HepG2 (cell line): ENCODE data around the gene CLASP2. TPM values are rescaled to one million over a fixed set of nuclear protein-coding genes. Genes with fewer than 3 reads are reported as not detected.

Source experiments
- ATAC-seq: fragments of 200-7000 bp; cut with Tn5 transposase; 3 replicates; pipeline ENCODE4 v1.9.1; 2020; ENCODE audit warnings: mild to moderate bottlenecking, moderate library complexity
- BruUV-seq: library from RNA; stranded (reverse); fragments of 400-500 nt; replicated peaks from 2 replicates; lab custom pipeline; 2021; lab: Mats Ljungman, UMichigan
- CTCF ChIA-PET: fragments of 300-600 bp; formaldehyde crosslinking; extraction: SDS; loops from one replicate; lab custom pipeline; 2021; ENCODE audit warnings: low total read pairs, inconsistent platforms, low intra/inter-chr PET ratio; lab: Yijun Ruan, JAX
- POLR2A ChIA-PET: fragments of 350-600 bp; sonication (Branson Sonifier 250); formaldehyde crosslinking; loops from one replicate; lab custom pipeline; 2020; ENCODE audit warnings: antibody characterized with exemption, inconsistent platforms; lab: Yijun Ruan, JAX
- DNase-seq: peaks from one replicate; pipeline ENCODE4 v3.0.0-alpha.2; 2015; ENCODE audit warnings: low spot score
- FAIRE-seq: peaks from 3 replicates; lab custom pipeline; 2011; peaks lifted over from hg19 to GRCh38; lab: Jason Lieb, UNC
- H2AFZ ChIP-seq: one replicate; pipeline ENCODE4 v1.6.1; 2011; ENCODE audit warnings: low read length, inconsistent platforms
- H3K27ac ChIP-seq: fragments of 300-600 bp; 3 replicates; pipeline ENCODE4 v1.8.0; 2011; ENCODE audit warnings: mixed run types, mild to moderate bottlenecking, mixed read lengths, low read length, inconsistent platforms; ENCODE audit not compliant: insufficient read depth; ENCODE audit errors: extremely low read length
- H3K27me3 ChIP-seq, 2 experiments: fragments of 200-600 bp in 1 of 2; 2 replicates in 1 of 2; 3 replicates in 1 of 2; pipeline versions ENCODE4 v1.6.0 to v1.8.0; 2011; ENCODE audit warnings: low read length in 2 of 2, mild to moderate bottlenecking in 2 of 2, moderate library complexity in 2 of 2, inconsistent platforms in 1 of 2; ENCODE audit not compliant: insufficient read depth in 2 of 2, control insufficient read depth in 1 of 2
- H3K36me3 ChIP-seq, 2 experiments: fragments of 200-600 bp in 1 of 2; replicated peaks in 1 of 2; 2 replicates in 1 of 2; 3 replicates in 1 of 2; pipeline versions ENCODE4 v1.5.1 to v1.8.0; 2011; ENCODE audit warnings: low read length in 2 of 2, inconsistent platforms in 1 of 2; ENCODE audit not compliant: insufficient read depth in 2 of 2, control insufficient read depth in 1 of 2
- H3K4me1 ChIP-seq: 2 replicates; pipeline ENCODE4 v1.5.1; 2012; ENCODE audit warnings: low read length, inconsistent platforms; ENCODE audit not compliant: insufficient read depth
- H3K4me2 ChIP-seq: 2 replicates; pipeline ENCODE4 v1.6.0; 2011; ENCODE audit warnings: low read depth, low read length, inconsistent platforms
- H3K4me3 ChIP-seq, 3 experiments: fragments of 200-600 bp in 1 of 3; sonication (generic), shearing (Covaris generic) in 1 of 3; replicated peaks in 1 of 3; 2 replicates each; pipeline ENCODE4 v1.5.1; 2011 to 2016; ENCODE audit warnings: low read length in 3 of 3, inconsistent platforms in 2 of 3, low read depth in 2 of 3, mild to moderate bottlenecking in 2 of 3, control low read depth in 1 of 3, mixed read lengths in 1 of 3; ENCODE audit not compliant: insufficient read depth in 1 of 3
- H3K79me2 ChIP-seq: one replicate; pipeline ENCODE4 v1.6.1; 2011; ENCODE audit warnings: low read length, inconsistent platforms; ENCODE audit not compliant: insufficient read depth
- H3K9ac ChIP-seq: 2 replicates; pipeline ENCODE4 v1.6.0; 2011; ENCODE audit warnings: mild to moderate bottlenecking, low read depth, low read length, inconsistent platforms; ENCODE audit not compliant: insufficient read depth
- H3K9me3 ChIP-seq: 2 replicates; pipeline ENCODE4 v1.5.1; 2012; ENCODE audit warnings: mild to moderate bottlenecking, low read length
- H4K20me1 ChIP-seq: 2 replicates; pipeline ENCODE4 v1.6.0; 2011; ENCODE audit warnings: inconsistent platforms, mild to moderate bottlenecking, low read length, moderate library complexity; ENCODE audit not compliant: insufficient read depth
- ATF7 ChIP-seq, 2 experiments: fragments of 450-650 bp in 1 of 2; sonication (generic) in 1 of 2; formaldehyde crosslinking in 1 of 2; IDR thresholded peaks; 2 replicates each; pipeline versions ENCODE4 v1.4.0 to v1.6.1; 2016 to 2020; ENCODE audit warnings: antibody characterized with exemption in 1 of 2, mild to moderate bottlenecking in 1 of 2, missing genetic modification reagents in 1 of 2
- FOXK1 ChIP-seq: sonication (generic); formaldehyde crosslinking; IDR thresholded peaks from 2 replicates; pipeline ENCODE4 v1.4.0; 2020; ENCODE audit warnings: low read depth, missing genetic modification reagents, borderline replicate concordance
- GMEB2 ChIP-seq: IDR thresholded peaks from 2 replicates; pipeline ENCODE4 v1.6.1; 2016; ENCODE audit warnings: missing biosample characterization, missing genetic modification reagents, low read depth
- JUN ChIP-seq: sonication (generic); formaldehyde crosslinking; IDR thresholded peaks from 2 replicates; pipeline ENCODE4 v1.4.0; 2020; ENCODE audit warnings: mild to moderate bottlenecking, missing genetic modification reagents
- PHF5A ChIP-seq: IDR thresholded peaks from one replicate; pipeline ENCODE4 v1.6.1; 2018; ENCODE audit warnings: low read depth, missing genetic modification reagents; ENCODE audit not compliant: unreplicated experiment
- POLR2A ChIP-seq, 2 experiments: IDR thresholded peaks; 2 replicates each; pipeline ENCODE4 v1.6.1; 2011; ENCODE audit warnings: low read depth in 2 of 2, low read length in 2 of 2, mild to moderate bottlenecking in 1 of 2, moderate library complexity in 1 of 2; ENCODE audit not compliant: insufficient read depth in 1 of 2
- TRIM24 ChIP-seq: sonication (generic); formaldehyde crosslinking; IDR thresholded peaks from 2 replicates; pipeline ENCODE4 v1.8.0; 2022; ENCODE audit warnings: mild to moderate bottlenecking, missing genetic modification reagents
- ZNF816 ChIP-seq: sonication (generic); formaldehyde crosslinking; IDR thresholded peaks from 2 replicates; pipeline ENCODE4 v1.8.0; 2022; ENCODE audit warnings: missing genetic modification reagents, mild to moderate bottlenecking, borderline replicate concordance
- WGBS: methylation state at CpG from one replicate; pipeline ENCODE4 v1.1.6; 2017; ENCODE audit warnings: low lambda C conversion rate; 5-methylcytosine and 5-hydroxymethylcytosine counted together
- in situ Hi-C: cut with HindIII; loops from 2 replicates; pipeline ENCODE4 v1.10.0; 2017; ENCODE audit warnings: low pct_unique_long_range_greater_than_20kb; ENCODE audit not compliant: extremely low pct_ligation_motif_present
- intact Hi-C: fragments of 100-400 bp; cut with micrococcal nuclease; formaldehyde crosslinking; loops from one replicate; pipeline ENCODE4 v1.10.0; 2022; ENCODE audit not compliant: unreplicated experiment
- polyA plus RNA-seq, 8 experiments: library from polyadenylated mRNA; depleted of rRNA in 3 of 8; stranded (reverse) in 7 of 8; unstranded in 1 of 8; fragments of >200 nt; fragmentation: Illumina TruSeq in 4 of 8; extraction: Trizol in 4 of 8; gene quantifications; 2 replicates each; pipeline versions ENCODE4 v1.2.1 to v1.2.3, GENCODE V29; 2011 to 2016; ENCODE audit warnings: low read depth in 4 of 8, missing spikeins in 1 of 8, mixed read lengths in 1 of 8; ENCODE audit not compliant: insufficient read depth in 1 of 8
- total RNA-seq, 5 experiments: library from RNA; depleted of rRNA; stranded (reverse); fragments of >200 nt; fragmentation: Illumina TruSeq; extraction: Trizol; gene quantifications; 2 replicates each; pipeline ENCODE4 v1.2.3, GENCODE V29; 2016; ENCODE audit warnings: low read depth in 1 of 5
- TF ChIP-seq, protein P1 (sequence below): sonication (generic); formaldehyde crosslinking; IDR thresholded peaks from 2 replicates; pipeline ENCODE4 v1.4.0; 2020; ENCODE audit warnings: missing genetic modification reagents, mild to moderate bottlenecking, borderline replicate concordance

The CLASP2 gene
- total and polyA plus RNA-seq, 2 of the 13 experiments (the other 11 are each of a cell fraction or from before 2014, with no cell fraction given): 15.7 to 34.8 TPM

- TF ChIP-seq GMEB2 (CRISPR knock-in tag): no peak
- TF ChIP-seq, all 625 proteins: peak for 0
Measured at GRCh38 chr3:33646406-33646805, 71.6 kb downstream of the CLASP2 start (continued).

GRCh38 chr3:33645060-33645647 lies 72.9 kb downstream of the CLASP2 start:
- H3K9ac ChIP-seq: no peak overlapping the region
- BruUV-seq: no TSS peak
- H3K79me2 ChIP-seq: no peaks in the 10 kb centered on the region
- no peaks in the 10 kb centered on the region for H4K20me1 ChIP-seq
- DNase-seq (no peak), ATAC-seq (no peak), FAIRE-seq (no peak)
- ChIA-PET POLR2A (interaction anchor here (0.9 kb wide), 1 partner anchor 14 kb away, joined by 3 read pairs; no protein-coding TSS in a partner anchor), CTCF (no interaction called here)
- H2AFZ ChIP-seq: no peak overlapping the region
- H3K4me1 ChIP-seq: no peaks in the 10 kb centered on the region
- 0 out of 2 replicates have a peak, but pooled peaks have one; percentile 6 for TF ChIP-seq ATF7 (IDR thresholded peaks at IDR 0.05)
- TF ChIP-seq ATF7 (CRISPR knock-in tag; IDR thresholded peaks at IDR 0.05): no peak
- TF ChIP-seq FOXK1 (CRISPR knock-in tag): no peak
- TF ChIP-seq PHF5A: no peak
- TF ChIP-seq ZNF816 (CRISPR knock-in tag): no peak
- TF ChIP-seq JUN (CRISPR knock-in tag): no peak
- no peak for TF ChIP-seq TRIM24 (CRISPR knock-in tag)
- TF ChIP-seq, protein P1, sequence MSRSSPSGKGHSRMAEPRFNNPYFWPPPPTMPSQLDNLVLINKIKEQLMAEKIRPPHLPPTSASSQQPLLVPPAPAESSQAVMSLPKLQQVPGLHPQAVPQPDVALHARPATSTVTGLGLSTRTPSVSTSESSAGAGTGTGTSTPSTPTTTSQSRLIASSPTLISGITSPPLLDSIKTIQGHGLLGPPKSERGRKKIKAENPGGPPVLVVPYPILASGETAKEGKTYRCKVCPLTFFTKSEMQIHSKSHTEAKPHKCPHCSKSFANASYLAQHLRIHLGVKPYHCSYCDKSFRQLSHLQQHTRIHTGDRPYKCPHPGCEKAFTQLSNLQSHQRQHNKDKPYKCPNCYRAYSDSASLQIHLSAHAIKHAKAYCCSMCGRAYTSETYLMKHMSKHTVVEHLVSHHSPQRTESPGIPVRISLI (CRISPR knock-in tag): no peak
- TF ChIP-seq POLR2A (IDR thresholded peaks at IDR 0.05; ENCODE audit: insufficient read depth in 1 of 2, low read depth in 2 of 2, low read length in 2 of 2): no peak
- no peaks in the 10 kb centered on the region; a peak in 1 of 5 replicates for H3K36me3 ChIP-seq
- H3K9me3 ChIP-seq: no peaks in the 10 kb centered on the region
- intact Hi-C loops (loop anchor here (10.0 kb wide), 1 partner anchor 1080 kb away; no protein-coding TSS in a partner anchor), in situ Hi-C loops (no loop called here)
- no peak overlapping the region for H3K27ac ChIP-seq
- no peak overlapping the region for H3K4me2 ChIP-seq
- WGBS: 95% methylated on average over 5 of the region's 5 CpGs
- H3K27me3 ChIP-seq: no peaks in the 10 kb centered on the region
- H3K4me3 ChIP-seq: no peak overlapping the region
